HepG2 (cell line): ENCODE results near the gene PSAPL1. TPM values are rescaled to one million over a fixed set of nuclear protein-coding genes. Genes with fewer than 3 reads are reported as not detected.

Experiments
- ATAC-seq: fragments of 200-7000 bp; cut with Tn5 transposase; 3 replicates; pipeline ENCODE4 v1.9.1; 2020; ENCODE audit warnings: mild to moderate bottlenecking, moderate library complexity
- BruUV-seq: library from RNA; stranded (reverse); fragments of 400-500 nt; replicated peaks from 2 replicates; lab custom pipeline; 2021; lab: Mats Ljungman, UMichigan
- CTCF ChIA-PET: fragments of 300-600 bp; formaldehyde crosslinking; extraction: SDS; loops from one replicate; lab custom pipeline; 2021; ENCODE audit warnings: low total read pairs, inconsistent platforms, low intra/inter-chr PET ratio; lab: Yijun Ruan, JAX
- POLR2A ChIA-PET: fragments of 350-600 bp; sonication (Branson Sonifier 250); formaldehyde crosslinking; loops from one replicate; lab custom pipeline; 2020; ENCODE audit warnings: antibody characterized with exemption, inconsistent platforms; lab: Yijun Ruan, JAX
- DNase-seq: peaks from one replicate; pipeline ENCODE4 v3.0.0-alpha.2; 2015; ENCODE audit warnings: low spot score
- FAIRE-seq: peaks from 3 replicates; lab custom pipeline; 2011; peaks lifted over from hg19 to GRCh38; lab: Jason Lieb, UNC
- H2AFZ ChIP-seq: one replicate; pipeline ENCODE4 v1.6.1; 2011; ENCODE audit warnings: low read length, inconsistent platforms
- H3K27ac ChIP-seq: fragments of 300-600 bp; 3 replicates; pipeline ENCODE4 v1.8.0; 2011; ENCODE audit warnings: mixed run types, mild to moderate bottlenecking, mixed read lengths, low read length, inconsistent platforms; ENCODE audit not compliant: insufficient read depth; ENCODE audit errors: extremely low read length
- H3K27me3 ChIP-seq, 2 experiments: fragments of 200-600 bp in 1 of 2; 2 replicates in 1 of 2; 3 replicates in 1 of 2; pipeline versions ENCODE4 v1.6.0 to v1.8.0; 2011; ENCODE audit warnings: low read length in 2 of 2, mild to moderate bottlenecking in 2 of 2, moderate library complexity in 2 of 2, inconsistent platforms in 1 of 2; ENCODE audit not compliant: insufficient read depth in 2 of 2, control insufficient read depth in 1 of 2
- H3K36me3 ChIP-seq, 2 experiments: fragments of 200-600 bp in 1 of 2; replicated peaks in 1 of 2; 2 replicates in 1 of 2; 3 replicates in 1 of 2; pipeline versions ENCODE4 v1.5.1 to v1.8.0; 2011; ENCODE audit warnings: low read length in 2 of 2, inconsistent platforms in 1 of 2; ENCODE audit not compliant: insufficient read depth in 2 of 2, control insufficient read depth in 1 of 2
- H3K4me1 ChIP-seq: 2 replicates; pipeline ENCODE4 v1.5.1; 2012; ENCODE audit warnings: low read length, inconsistent platforms; ENCODE audit not compliant: insufficient read depth
- H3K4me2 ChIP-seq: 2 replicates; pipeline ENCODE4 v1.6.0; 2011; ENCODE audit warnings: low read depth, low read length, inconsistent platforms
- H3K4me3 ChIP-seq, 3 experiments: fragments of 200-600 bp in 1 of 3; sonication (generic), shearing (Covaris generic) in 1 of 3; replicated peaks in 1 of 3; 2 replicates each; pipeline ENCODE4 v1.5.1; 2011 to 2016; ENCODE audit warnings: low read length in 3 of 3, inconsistent platforms in 2 of 3, low read depth in 2 of 3, mild to moderate bottlenecking in 2 of 3, control low read depth in 1 of 3, mixed read lengths in 1 of 3; ENCODE audit not compliant: insufficient read depth in 1 of 3
- H3K79me2 ChIP-seq: one replicate; pipeline ENCODE4 v1.6.1; 2011; ENCODE audit warnings: low read length, inconsistent platforms; ENCODE audit not compliant: insufficient read depth
- H3K9ac ChIP-seq: 2 replicates; pipeline ENCODE4 v1.6.0; 2011; ENCODE audit warnings: mild to moderate bottlenecking, low read depth, low read length, inconsistent platforms; ENCODE audit not compliant: insufficient read depth
- H3K9me3 ChIP-seq: 2 replicates; pipeline ENCODE4 v1.5.1; 2012; ENCODE audit warnings: mild to moderate bottlenecking, low read length
- H4K20me1 ChIP-seq: 2 replicates; pipeline ENCODE4 v1.6.0; 2011; ENCODE audit warnings: inconsistent platforms, mild to moderate bottlenecking, low read length, moderate library complexity; ENCODE audit not compliant: insufficient read depth
- ATAD3A ChIP-seq: sonication (generic); formaldehyde crosslinking; IDR thresholded peaks from 2 replicates; pipeline ENCODE4 v1.4.0; 2020; ENCODE audit warnings: missing genetic modification reagents
- FOXA1 ChIP-seq, 2 experiments: fragments of 450-650 bp in 1 of 2; sonication (generic) in 1 of 2; formaldehyde crosslinking in 1 of 2; IDR thresholded peaks; 2 replicates each; pipeline versions ENCODE4 v1.4.0 to v1.6.1; 2016 to 2020; ENCODE audit warnings: missing genetic modification reagents in 1 of 2
- PLRG1 ChIP-seq: fragments of 450-650 bp; conservative IDR thresholded peaks from 2 replicates; pipeline ENCODE4 v1.6.1; 2016
- YY1 ChIP-seq: IDR thresholded peaks from 2 replicates; pipeline ENCODE4 v1.6.1; 2011; ENCODE audit warnings: low read length, low read depth, moderate library complexity, mild to moderate bottlenecking; ENCODE audit not compliant: insufficient read depth, insufficient replicate concordance
- ZEB1 ChIP-seq: IDR thresholded peaks from 2 replicates; pipeline ENCODE4 v1.6.1; 2012; ENCODE audit warnings: mild to moderate bottlenecking, low read depth, inconsistent platforms; ENCODE audit not compliant: insufficient replicate concordance
- ZFAT ChIP-seq: sonication (generic); formaldehyde crosslinking; conservative IDR thresholded peaks from 2 replicates; pipeline ENCODE4 v1.8.1; 2023; ENCODE audit warnings: missing genetic modification reagents, inconsistent platforms
- ZFP36L2 ChIP-seq: sonication (generic); formaldehyde crosslinking; IDR thresholded peaks from 2 replicates; pipeline ENCODE4 v1.4.0; 2020; ENCODE audit warnings: missing genetic modification reagents
- ZNF460 ChIP-seq: sonication (generic); formaldehyde crosslinking; IDR thresholded peaks from 2 replicates; pipeline ENCODE4 v1.5.1; 2020; ENCODE audit warnings: missing genetic modification reagents, mild to moderate bottlenecking, borderline replicate concordance
- ZNF614 ChIP-seq: IDR thresholded peaks from 2 replicates; pipeline ENCODE4 v1.6.1; 2018; ENCODE audit warnings: missing biosample characterization, missing genetic modification reagents, inconsistent platforms, borderline replicate concordance
- WGBS: methylation state at CpG from one replicate; pipeline ENCODE4 v1.1.6; 2017; ENCODE audit warnings: low lambda C conversion rate; 5-methylcytosine and 5-hydroxymethylcytosine counted together
- in situ Hi-C: cut with HindIII; loops from 2 replicates; pipeline ENCODE4 v1.10.0; 2017; ENCODE audit warnings: low pct_unique_long_range_greater_than_20kb; ENCODE audit not compliant: extremely low pct_ligation_motif_present
- intact Hi-C: fragments of 100-400 bp; cut with micrococcal nuclease; formaldehyde crosslinking; loops from one replicate; pipeline ENCODE4 v1.10.0; 2022; ENCODE audit not compliant: unreplicated experiment
- polyA plus RNA-seq, 8 experiments: library from polyadenylated mRNA; depleted of rRNA in 3 of 8; stranded (reverse) in 7 of 8; unstranded in 1 of 8; fragments of >200 nt; fragmentation: Illumina TruSeq in 4 of 8; extraction: Trizol in 4 of 8; gene quantifications; 2 replicates each; pipeline versions ENCODE4 v1.2.1 to v1.2.3, GENCODE V29; 2011 to 2016; ENCODE audit warnings: low read depth in 4 of 8, missing spikeins in 1 of 8, mixed read lengths in 1 of 8; ENCODE audit not compliant: insufficient read depth in 1 of 8
- total RNA-seq, 5 experiments: library from RNA; depleted of rRNA; stranded (reverse); fragments of >200 nt; fragmentation: Illumina TruSeq; extraction: Trizol; gene quantifications; 2 replicates each; pipeline ENCODE4 v1.2.3, GENCODE V29; 2016; ENCODE audit warnings: low read depth in 1 of 5
- TF ChIP-seq, protein P1 (sequence below): sonication (generic); formaldehyde crosslinking; IDR thresholded peaks from 2 replicates; pipeline ENCODE4 v1.4.0; 2020; ENCODE audit warnings: mild to moderate bottlenecking, missing genetic modification reagents
- TF ChIP-seq, protein P2 (sequence below): sonication (generic); formaldehyde crosslinking; IDR thresholded peaks from 2 replicates; pipeline ENCODE4 v1.9.0; 2022; ENCODE audit warnings: low read depth, missing genetic modification reagents
- TF ChIP-seq, protein P3 (sequence below): sonication (generic); formaldehyde crosslinking; IDR thresholded peaks from 2 replicates; pipeline ENCODE4 v1.5.1; 2020; ENCODE audit warnings: missing genetic modification reagents, mild to moderate bottlenecking, borderline replicate concordance
- TF ChIP-seq, protein P4 (sequence below): sonication (generic); IDR thresholded peaks from 2 replicates; pipeline ENCODE4 v1.6.1; 2016; ENCODE audit warnings: low read depth, borderline replicate concordance
- TF ChIP-seq, protein P5 (sequence below): sonication (generic); formaldehyde crosslinking; IDR thresholded peaks from 2 replicates; pipeline ENCODE4 v1.5.1; 2020; ENCODE audit warnings: missing genetic modification reagents, mild to moderate bottlenecking, borderline replicate concordance

PSAPL1 gene
- total and polyA plus RNA-seq, 2 of the 13 experiments (the other 11 are each of a cell fraction or from before 2014, with no cell fraction given) = 0.02 to 0.16 TPM

DNA sequence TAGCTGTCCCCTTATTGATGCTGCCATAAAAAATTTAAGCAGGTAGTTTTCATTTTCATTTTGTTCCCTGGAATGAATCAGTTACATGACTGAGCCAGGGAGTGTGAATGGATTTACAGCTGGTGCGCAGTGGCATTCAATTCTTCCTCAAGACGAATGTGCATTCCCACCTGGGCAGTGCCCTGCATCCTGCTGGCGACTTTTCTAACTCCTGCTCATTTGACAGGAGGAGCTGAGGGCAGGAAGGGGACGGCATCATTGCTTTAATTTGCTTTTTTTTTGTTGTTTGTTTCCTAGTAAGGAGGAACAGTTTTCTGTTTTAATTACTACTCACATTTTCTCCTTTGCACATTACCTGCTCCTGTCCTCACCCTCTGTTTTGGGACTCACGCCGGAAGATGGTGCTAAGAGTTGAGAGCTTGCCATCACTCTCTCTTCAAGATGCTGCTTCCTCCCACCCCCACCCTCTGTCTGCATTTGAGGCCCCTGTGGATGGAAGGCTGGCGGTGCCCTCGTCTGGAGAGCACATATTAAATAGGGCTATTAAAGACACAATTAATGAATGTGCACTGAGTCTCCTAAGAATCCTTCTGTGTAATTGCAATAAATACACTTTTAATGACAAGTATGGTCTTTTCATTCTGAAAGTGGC lies 35.8 kb downstream of the PSAPL1 start (continued):
- TF ChIP-seq ATAD3A = no peak
- TF ChIP-seq PLRG1 = no peak
- TF ChIP-seq, protein P1, sequence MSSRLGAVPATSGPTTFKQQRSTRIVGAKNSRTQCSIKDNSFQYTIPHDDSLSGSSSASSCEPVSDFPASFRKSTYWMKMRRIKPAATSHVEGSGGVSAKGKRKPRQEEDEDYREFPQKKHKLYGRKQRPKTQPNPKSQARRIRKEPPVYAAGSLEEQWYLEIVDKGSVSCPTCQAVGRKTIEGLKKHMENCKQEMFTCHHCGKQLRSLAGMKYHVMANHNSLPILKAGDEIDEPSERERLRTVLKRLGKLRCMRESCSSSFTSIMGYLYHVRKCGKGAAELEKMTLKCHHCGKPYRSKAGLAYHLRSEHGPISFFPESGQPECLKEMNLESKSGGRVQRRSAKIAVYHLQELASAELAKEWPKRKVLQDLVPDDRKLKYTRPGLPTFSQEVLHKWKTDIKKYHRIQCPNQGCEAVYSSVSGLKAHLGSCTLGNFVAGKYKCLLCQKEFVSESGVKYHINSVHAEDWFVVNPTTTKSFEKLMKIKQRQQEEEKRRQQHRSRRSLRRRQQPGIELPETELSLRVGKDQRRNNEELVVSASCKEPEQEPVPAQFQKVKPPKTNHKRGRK (CRISPR knock-in tag) = no peak

DNA sequence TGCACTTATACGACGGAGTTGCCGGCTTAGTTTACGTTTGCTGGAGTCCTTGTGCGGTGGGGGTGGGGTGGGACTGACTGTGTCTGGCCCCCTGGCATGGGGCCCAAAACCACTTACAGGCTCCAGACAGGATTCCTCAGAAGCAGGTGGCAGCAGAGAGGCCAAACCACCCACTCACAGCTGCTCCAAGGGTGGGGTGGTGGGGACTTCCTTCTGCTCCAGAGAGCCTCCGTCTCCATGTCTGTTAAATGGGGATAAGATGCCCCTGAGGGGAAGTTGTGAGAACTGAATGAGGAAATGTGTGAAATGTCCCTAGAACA lies 36.7 kb downstream of the PSAPL1 start:
- no peaks in the 10 kb centered on the region for H3K4me1 ChIP-seq
- no peak for TF ChIP-seq FOXA1 (IDR thresholded peaks at IDR 0.05)
- no peak for TF ChIP-seq FOXA1 (CRISPR knock-in tag; IDR thresholded peaks at IDR 0.05)
- TF ChIP-seq, protein P2, sequence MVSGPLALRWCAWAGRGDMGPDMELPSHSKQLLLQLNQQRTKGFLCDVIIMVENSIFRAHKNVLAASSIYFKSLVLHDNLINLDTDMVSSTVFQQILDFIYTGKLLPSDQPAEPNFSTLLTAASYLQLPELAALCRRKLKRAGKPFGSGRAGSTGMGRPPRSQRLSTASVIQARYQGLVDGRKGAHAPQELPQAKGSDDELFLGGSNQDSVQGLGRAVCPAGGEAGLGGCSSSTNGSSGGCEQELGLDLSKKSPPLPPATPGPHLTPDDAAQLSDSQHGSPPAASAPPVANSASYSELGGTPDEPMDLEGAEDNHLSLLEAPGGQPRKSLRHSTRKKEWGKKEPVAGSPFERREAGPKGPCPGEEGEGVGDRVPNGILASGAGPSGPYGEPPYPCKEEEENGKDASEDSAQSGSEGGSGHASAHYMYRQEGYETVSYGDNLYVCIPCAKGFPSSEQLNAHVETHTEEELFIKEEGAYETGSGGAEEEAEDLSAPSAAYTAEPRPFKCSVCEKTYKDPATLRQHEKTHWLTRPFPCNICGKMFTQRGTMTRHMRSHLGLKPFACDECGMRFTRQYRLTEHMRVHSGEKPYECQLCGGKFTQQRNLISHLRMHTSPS (CRISPR knock-in tag) = no peak
- no peak for TF ChIP-seq ZNF614
- TF ChIP-seq, protein P3, sequence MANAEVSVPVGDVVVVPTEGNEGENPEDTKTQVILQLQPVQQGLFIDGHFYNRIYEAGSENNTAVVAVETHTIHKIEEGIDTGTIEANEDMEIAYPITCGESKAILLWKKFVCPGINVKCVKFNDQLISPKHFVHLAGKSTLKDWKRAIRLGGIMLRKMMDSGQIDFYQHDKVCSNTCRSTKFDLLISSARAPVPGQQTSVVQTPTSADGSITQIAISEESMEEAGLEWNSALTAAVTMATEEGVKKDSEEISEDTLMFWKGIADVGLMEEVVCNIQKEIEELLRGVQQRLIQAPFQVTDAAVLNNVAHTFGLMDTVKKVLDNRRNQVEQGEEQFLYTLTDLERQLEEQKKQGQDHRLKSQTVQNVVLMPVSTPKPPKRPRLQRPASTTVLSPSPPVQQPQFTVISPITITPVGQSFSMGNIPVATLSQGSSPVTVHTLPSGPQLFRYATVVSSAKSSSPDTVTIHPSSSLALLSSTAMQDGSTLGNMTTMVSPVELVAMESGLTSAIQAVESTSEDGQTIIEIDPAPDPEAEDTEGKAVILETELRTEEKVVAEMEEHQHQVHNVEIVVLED (CRISPR knock-in tag) = no peak
- no peak for TF ChIP-seq ZNF460 (CRISPR knock-in tag)
- no peak for TF ChIP-seq ZFP36L2 (CRISPR knock-in tag)
- TF ChIP-seq, protein P4, sequence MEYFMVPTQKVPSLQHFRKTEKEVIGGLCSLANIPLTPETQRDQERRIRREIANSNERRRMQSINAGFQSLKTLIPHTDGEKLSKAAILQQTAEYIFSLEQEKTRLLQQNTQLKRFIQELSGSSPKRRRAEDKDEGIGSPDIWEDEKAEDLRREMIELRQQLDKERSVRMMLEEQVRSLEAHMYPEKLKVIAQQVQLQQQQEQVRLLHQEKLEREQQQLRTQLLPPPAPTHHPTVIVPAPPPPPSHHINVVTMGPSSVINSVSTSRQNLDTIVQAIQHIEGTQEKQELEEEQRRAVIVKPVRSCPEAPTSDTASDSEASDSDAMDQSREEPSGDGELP = no peak
- no peak for TF ChIP-seq ZEB1
- TF ChIP-seq ZFAT (CRISPR knock-in tag) = no peak
- no peak for TF ChIP-seq YY1
- TF ChIP-seq, protein P5, sequence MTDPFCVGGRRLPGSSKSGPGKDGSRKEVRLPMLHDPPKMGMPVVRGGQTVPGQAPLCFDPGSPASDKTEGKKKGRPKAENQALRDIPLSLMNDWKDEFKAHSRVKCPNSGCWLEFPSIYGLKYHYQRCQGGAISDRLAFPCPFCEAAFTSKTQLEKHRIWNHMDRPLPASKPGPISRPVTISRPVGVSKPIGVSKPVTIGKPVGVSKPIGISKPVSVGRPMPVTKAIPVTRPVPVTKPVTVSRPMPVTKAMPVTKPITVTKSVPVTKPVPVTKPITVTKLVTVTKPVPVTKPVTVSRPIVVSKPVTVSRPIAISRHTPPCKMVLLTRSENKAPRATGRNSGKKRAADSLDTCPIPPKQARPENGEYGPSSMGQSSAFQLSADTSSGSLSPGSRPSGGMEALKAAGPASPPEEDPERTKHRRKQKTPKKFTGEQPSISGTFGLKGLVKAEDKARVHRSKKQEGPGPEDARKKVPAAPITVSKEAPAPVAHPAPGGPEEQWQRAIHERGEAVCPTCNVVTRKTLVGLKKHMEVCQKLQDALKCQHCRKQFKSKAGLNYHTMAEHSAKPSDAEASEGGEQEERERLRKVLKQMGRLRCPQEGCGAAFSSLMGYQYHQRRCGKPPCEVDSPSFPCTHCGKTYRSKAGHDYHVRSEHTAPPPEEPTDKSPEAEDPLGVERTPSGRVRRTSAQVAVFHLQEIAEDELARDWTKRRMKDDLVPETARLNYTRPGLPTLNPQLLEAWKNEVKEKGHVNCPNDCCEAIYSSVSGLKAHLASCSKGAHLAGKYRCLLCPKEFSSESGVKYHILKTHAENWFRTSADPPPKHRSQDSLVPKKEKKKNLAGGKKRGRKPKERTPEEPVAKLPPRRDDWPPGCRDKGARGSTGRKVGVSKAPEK = no peak

More for the DNA sequence above, 36.7 kb downstream of the PSAPL1 start:
- Histone ChIP-seq H4K20me1 (no peaks in the 10 kb centered on the region), H3K4me2 (no peak overlapping the region), H3K36me3 (no peaks in the 10 kb centered on the region), H3K27ac (no peak overlapping the region), H3K9me3 (no peaks in the 10 kb centered on the region), H3K4me3 (no peak overlapping the region), H2AFZ (no peak overlapping the region), H3K27me3 (peaks cover 0 to 44% of the 10 kb centered on the region in 2 experiments; a peak in 3 of 5 replicates), H3K9ac (no peak overlapping the region), H3K79me2 (no peaks in the 10 kb centered on the region)
- CTCF ChIA-PET = no interaction called here
- WGBS = 16% methylated on average over 2 of the region's 6 CpGs
- intact Hi-C loops (no loop called here), in situ Hi-C loops (no loop called here)
- FAIRE-seq (no peak), ATAC-seq (no peak), DNase-seq (no peak)
- BruUV-seq = no TSS peak
- POLR2A ChIA-PET = no interaction called here
